ENCODE measurements around the gene ARHGEF37.

The ARHGEF37 gene

DNA sequence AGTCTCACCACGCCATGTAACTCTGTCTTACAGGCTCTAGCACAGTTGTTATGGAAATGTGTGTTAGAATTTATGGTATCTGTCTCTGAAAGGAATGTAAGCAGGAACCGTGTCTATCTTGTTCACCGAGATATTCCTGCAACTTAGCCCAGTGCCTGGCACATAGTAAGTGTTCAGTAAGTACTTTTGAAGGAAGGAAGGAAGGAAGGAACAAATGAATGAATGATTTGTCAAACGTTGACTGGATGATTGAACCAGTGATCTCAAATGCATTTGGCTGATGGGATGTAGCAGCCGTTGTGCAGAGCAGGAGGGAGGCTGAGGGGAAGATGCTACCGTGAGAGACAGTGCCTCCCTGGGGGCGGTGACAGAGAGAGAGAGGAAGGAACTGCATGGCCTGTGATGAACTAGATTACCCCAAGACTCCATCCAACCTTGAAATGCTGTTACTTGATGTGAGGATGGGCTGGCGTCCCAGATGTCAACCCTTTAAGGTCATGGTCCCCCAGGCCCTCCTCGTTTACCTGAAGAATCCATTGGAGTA, 101.3 kb downstream of the ARHGEF37 start:
- Histone ChIP-seq H3K36me3 (ENCODE audit: insufficient read depth, low read length) (no peaks in the 10 kb centered on the region), H3K9me3 (ENCODE audit: control insufficient read depth, insufficient read depth, low read length) (no peaks in the 10 kb centered on the region), H3K9ac (ENCODE audit: low read depth, low read length) (no peak overlapping the region), H3K4me1 (ENCODE audit: insufficient read depth, low read length) (no peaks in the 10 kb centered on the region)

DNA sequence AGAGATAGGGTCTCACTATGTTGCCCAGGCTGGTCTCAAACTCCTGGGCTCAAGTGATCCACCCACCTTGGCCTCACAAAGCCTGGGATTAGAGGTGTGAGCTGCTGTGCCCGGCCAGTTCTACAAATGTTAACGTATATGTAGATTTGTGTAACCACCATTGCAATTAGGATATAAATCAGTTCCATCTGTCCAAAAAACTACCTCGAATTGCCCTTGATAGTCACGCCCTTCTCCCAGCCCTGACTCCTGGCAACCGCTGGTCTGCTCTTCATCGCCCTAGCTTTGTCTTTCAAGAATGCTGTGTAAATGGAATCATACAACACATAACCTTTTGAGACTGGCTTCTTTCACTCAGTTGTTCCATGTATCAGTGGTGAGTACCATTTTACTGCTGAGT, 102.7 kb downstream of the ARHGEF37 start:
- Histone ChIP-seq H3K9me3 (ENCODE audit: control insufficient read depth, insufficient read depth, low read length) (no peaks in the 10 kb centered on the region), H3K4me1 (ENCODE audit: insufficient read depth, low read length) (no peaks in the 10 kb centered on the region), H3K36me3 (ENCODE audit: insufficient read depth, low read length) (no peaks in the 10 kb centered on the region), H3K9ac (ENCODE audit: low read depth, low read length) (no peak overlapping the region)

DNA sequence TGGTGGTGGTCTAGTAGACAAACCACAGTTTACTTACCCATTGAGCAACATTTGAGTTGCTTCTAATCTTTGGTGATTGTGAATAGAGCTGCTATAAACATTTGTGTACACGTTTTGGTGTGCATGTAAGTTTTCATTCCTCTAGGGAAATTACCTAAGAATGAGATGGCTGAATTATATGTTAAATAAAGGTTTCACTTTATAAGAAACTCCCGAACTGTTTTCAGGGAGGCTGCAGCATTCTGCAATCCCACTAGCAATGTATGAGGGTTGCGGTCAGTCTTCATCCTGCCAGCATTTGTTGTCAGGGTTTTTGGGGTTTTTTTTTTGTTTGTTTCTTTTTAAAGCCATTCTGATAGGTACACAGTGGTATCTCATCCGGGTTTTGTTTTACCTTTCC, 103.1 kb downstream of the ARHGEF37 start:
- H3K9ac ChIP-seq (ENCODE audit: low read depth, low read length): no peak overlapping the region
- no peaks in the 10 kb centered on the region for H3K36me3 ChIP-seq (ENCODE audit: insufficient read depth, low read length)
- H3K4me1 ChIP-seq (ENCODE audit: insufficient read depth, low read length): no peaks in the 10 kb centered on the region
- H3K9me3 ChIP-seq (ENCODE audit: control insufficient read depth, insufficient read depth, low read length): no peaks in the 10 kb centered on the region
